Head of caudate nucleus (tissue), 42 donors: Measurements from ENCODE around the gene SYNGAP1.
"Not testable (repeated sequence)": the region's sequence is repeated elsewhere in the genome, so short reads cannot be mapped to it uniquely, and the experiment has no call there.

Experiments
- DNase-seq, 42 donors: peaks; one replicate each; pipeline versions ENCODE4 v3.0.0 to v3.0.0-alpha.2; 2020 to 2021; ENCODE audit warnings: mixed read lengths in 7 of 42
- intact Hi-C: fragments of 100-400 bp; cut with DNase I; formaldehyde crosslinking; loops from one replicate; pipeline ENCODE4 v1.15.0; 2022

The SYNGAP1 gene

DNA sequence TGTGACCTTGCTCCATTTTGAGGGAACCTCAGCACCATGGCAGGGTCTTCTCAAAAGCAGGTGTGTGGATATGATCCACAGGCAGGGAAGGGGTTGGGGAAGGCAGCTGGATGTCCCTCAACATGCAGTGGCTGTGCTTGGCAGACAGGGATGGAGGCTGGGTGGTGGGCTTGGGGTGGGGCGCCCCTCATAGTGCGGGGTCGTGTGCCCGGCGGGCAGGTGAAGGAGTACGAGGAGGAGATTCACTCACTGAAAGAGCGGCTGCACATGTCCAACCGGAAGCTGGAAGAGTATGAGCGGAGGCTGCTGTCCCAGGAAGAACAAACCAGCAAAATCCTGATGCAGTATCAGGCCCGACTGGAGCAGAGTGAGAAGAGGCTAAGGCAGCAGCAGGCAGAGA lies 26.5 kb downstream of the SYNGAP1 start:
- intact Hi-C loops, result no loop called here
- no peak for DNase-seq

DNA sequence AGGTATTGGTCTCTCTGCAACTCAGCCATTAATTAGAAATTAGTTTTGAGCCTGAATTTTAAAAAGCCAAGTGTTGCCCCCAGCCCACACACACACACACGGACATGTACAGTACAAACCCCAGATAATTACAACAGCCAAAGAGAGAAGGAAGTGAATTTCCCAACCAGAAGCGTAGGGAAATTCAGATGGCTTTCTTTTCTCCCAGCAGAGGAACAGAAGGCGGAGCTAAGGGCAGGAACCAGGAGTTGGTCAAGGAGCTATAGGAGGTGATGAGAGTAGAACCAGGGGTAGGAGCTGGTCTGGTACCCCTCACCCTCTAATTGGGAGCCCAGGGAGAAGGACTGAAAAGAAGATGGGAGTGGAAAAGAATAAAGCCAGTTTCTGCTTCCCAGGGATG lies 30.6 kb downstream of the SYNGAP1 start:
- intact Hi-C loops, result loop anchor here (10.0 kb wide), 1 partner anchor 124 kb away; no protein-coding TSS in a partner anchor

GRCh38 chr6:33451606-33452005 lies 31.7 kb downstream of the SYNGAP1 start:
- DNase-seq, result no peak
- intact Hi-C loops, result loop anchor here (10.0 kb wide), 1 partner anchor 123 kb away; no protein-coding TSS in a partner anchor

More for the DNA sequence above, 30.6 kb downstream of the SYNGAP1 start:
- no peak for DNase-seq

DNA sequence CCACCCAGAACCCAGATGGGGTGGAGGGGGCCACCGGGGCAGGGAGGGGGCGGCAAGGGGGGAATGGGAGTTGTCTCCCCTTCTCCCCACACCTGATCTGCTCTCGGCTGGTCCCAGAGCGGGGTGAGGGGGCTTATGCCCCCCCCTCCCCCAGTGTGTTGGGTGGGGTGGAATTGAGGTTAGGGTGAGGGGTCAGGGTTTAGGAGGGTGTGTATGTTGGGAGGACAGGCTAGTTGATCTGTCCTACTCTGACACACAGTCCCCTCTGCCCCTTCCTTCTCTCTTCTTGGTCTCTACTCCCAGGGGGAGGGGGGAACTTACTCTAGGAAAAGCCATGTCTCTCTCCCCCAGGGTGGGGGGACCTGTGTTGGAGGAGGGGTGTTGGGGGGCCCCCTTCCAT lies 32.6 kb downstream of the SYNGAP1 start:
- DNase-seq, result no peak

DNA sequence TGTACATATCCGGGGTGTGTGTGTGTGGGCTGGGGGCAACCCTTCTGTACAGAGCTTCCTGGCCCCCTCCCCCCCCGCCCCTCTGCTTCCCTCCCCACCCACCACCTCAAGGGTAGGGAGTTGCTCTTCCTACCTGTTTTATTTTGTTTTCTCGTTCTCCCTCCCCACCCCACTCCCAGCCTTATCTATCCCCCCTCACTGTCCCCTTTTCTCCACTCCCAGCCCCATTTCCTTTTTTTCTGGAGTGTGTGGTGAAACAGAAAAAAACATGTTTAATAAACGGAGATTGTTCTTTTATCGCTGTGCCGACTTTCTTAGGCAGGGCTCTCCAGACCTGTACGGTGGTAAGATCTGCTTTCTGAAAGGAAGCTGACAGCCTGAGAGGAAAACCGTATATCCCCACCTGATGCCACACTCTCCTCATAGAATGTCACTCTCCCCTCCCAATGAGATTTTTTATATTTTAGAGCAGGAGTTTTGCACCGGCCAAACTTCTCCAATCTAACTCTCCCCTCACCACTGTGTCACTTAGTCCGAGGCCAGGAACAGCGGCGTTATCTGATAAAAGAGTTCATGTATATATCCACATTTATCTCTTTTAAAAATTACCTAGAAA lies 33.6 kb downstream of the SYNGAP1 start:
- DNase-seq, result no peak
- intact Hi-C loops, result loop anchor here (10.0 kb wide), 1 partner anchor 121 kb away; no protein-coding TSS in a partner anchor

More for the DNA sequence above, 32.6 kb downstream of the SYNGAP1 start:
- intact Hi-C loops, result loop anchor here (10.0 kb wide), 1 partner anchor 122 kb away; no protein-coding TSS in a partner anchor

DNA sequence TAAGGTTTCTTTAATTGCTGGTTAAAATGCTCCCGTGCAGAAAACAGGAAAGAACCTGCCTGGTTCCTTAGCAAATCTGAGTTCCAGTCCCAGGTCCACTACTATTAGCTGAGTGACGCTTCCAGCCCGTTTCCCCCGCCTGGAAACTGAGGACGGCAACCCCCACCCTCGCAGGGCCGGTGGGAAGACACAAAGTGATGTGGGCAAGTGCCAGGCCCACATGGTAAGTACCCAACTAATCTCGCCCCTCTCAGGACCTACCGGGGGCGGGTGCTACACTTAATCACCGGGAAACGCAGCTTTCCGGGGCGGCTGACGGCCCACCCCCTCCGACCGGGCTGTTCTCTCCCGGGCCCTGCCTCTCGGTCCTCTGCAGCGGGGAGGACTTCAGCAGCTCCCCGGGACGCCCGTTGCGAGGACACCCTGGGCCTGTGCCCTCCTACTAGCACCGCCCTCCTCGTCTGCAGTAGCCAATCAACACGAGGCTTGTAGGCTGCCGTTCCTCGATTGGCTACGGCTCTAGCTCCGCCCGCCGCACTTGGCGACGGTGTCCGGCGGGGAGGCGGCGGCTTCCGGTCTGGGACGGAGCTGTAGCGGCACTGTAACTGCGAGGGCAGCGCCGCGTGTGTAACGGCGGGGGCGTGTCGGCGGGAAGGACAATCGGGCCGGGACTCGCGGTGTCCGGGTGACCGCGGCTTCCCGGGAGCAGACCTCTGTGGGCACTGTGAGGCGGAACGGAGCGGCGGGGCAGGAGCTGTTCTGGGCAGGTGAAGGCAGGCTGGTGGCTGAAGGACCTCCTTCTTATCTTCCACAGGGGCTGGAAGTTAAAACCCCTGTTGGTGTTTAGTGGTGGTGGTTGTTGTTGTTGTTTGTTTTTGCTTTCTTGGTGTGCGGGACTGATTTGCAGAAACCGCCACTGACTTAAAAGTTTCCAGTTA lies 34.4 kb downstream of the SYNGAP1 start, which contains the start of gene ZBTB9:
ZBTB9 (plus strand) TSS at position 568 of the 938 bp plus-strand sequence. CDS start 525 bp downstream, outside the sequence.
- intact Hi-C loops, result loop anchor here (10.0 kb wide), 1 partner anchor 121 kb away; no protein-coding TSS in a partner anchor
- DNase-seq, result peak; percentile 91 to 99 (median 97)

DNA sequence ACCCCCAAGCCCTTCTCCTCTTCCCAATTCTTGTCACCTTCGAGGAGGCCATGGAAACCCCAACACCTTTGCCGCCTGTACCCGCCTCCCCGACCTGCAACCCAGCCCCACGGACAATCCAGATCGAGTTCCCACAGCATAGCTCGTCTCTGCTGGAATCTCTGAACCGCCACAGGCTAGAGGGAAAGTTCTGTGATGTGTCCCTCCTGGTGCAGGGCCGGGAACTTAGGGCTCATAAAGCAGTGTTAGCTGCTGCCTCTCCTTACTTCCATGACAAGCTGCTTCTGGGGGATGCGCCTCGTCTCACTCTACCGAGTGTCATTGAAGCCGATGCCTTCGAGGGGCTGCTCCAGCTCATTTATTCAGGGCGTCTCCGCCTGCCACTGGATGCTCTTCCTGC lies 35.2 kb downstream of the SYNGAP1 start:
- DNase-seq, result no peak
- intact Hi-C loops, result loop anchor here (10.0 kb wide), 1 partner anchor 120 kb away; no protein-coding TSS in a partner anchor

DNA sequence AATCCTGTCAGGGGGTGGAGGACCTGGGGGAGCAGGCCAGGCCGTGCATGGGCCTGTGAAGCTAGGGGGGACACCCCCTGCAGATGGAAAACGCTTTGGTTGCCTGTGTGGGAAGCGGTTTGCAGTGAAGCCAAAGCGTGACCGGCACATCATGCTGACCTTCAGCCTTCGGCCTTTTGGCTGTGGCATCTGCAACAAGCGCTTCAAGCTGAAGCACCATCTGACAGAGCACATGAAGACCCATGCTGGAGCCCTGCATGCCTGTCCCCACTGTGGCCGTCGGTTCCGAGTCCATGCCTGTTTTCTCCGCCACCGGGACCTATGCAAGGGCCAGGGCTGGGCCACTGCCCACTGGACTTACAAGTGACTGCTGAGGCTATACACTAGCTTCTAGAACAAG lies 36.3 kb downstream of the SYNGAP1 start:
- DNase-seq, result no peak
- intact Hi-C loops, result loop anchor here (10.0 kb wide), 1 partner anchor 119 kb away; no protein-coding TSS in a partner anchor

GRCh38 chr6:33458676-33459075 lies 38.8 kb downstream of the SYNGAP1 start:
- DNase-seq, result no peak
- intact Hi-C loops, result loop anchor here (10.0 kb wide), 1 partner anchor 116 kb away; no protein-coding TSS in a partner anchor

- intact Hi-C loops, result loop anchor here (10.0 kb wide), 1 partner anchor 116 kb away; no protein-coding TSS in a partner anchor
- DNase-seq, result no peak
Measured at GRCh38 chr6:33459226-33459625, 39.4 kb downstream of the SYNGAP1 start.

- intact Hi-C loops, result no loop called here
- DNase-seq, result no peak
Measured at GRCh38 chr6:33466075-33466735, 46.3 kb downstream of the SYNGAP1 start.

- no peak for DNase-seq
- intact Hi-C loops, result no loop called here
Measured at GRCh38 chr6:33467091-33467490, 47.2 kb downstream of the SYNGAP1 start.

- DNase-seq, result no peak
- intact Hi-C loops, result no loop called here
Measured at GRCh38 chr6:33469661-33470060, 49.8 kb downstream of the SYNGAP1 start.

GRCh38 chr6:33477864-33478263 lies 58.0 kb downstream of the SYNGAP1 start:
- intact Hi-C loops, result no loop called here
- no peak for DNase-seq

GRCh38 chr6:33481192-33481591 lies 61.3 kb downstream of the SYNGAP1 start:
- intact Hi-C loops, result no loop called here
- DNase-seq, result no peak

- intact Hi-C loops, DNase-seq: not testable (repeated sequence)
Measured at GRCh38 chr6:33482620-33483019, 62.8 kb downstream of the SYNGAP1 start.

DNA sequence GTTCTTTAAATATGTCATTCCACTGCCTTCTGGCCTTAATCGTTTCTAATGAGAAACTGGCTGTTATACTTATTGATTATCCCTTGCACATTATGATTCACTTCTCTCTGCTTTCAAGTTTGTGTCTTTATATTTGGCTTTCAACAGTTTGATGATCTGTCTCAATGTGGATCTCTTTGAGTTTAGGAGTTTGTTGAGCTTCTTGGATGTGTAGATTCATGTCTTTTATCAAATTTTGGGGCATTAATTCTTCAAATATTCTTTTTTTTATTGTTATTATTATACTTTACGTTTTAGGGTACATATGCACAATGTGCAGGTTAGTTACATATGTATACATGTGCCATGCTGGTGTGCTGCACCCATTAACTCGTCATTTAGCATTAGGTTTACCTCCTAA lies 63.8 kb downstream of the SYNGAP1 start:
- intact Hi-C loops, result no loop called here
- no peak for DNase-seq

DNA sequence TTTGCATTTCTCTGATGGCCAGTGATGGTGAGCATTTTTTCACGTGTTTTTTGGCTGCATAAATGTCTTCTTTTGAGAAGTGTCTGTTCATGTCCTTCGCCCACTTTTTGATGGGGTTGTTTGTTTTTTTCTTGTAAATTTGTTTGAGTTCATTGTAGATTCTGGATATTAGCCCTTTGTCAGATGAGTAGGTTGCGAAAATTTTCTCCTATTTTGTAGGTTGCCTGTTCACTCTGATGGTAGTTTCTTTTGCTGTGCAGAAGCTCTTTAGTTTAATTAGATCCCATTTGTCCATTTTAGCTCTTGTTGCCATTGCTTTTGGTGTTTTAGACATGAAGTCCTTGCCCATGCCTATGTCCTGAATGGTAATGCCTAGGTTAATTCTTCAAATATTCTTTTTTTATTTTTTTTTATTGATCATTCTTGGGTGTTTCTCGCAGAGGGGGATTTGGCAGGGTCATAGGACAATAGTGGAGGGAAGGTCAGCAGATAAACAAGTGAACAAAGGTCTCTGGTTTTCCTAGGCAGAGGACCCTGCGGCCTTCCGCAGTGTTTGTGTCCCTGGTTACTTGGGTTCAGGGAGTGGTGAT lies 64.9 kb downstream of the SYNGAP1 start:
- intact Hi-C loops, DNase-seq: not testable (repeated sequence)

GRCh38 chr6:33485680-33486079 lies 65.8 kb downstream of the SYNGAP1 start:
- DNase-seq, intact Hi-C loops: not testable (repeated sequence)
